Measurements from ENCODE around the gene PRRT1.
"Not testable (repeated sequence)": the region's sequence is repeated elsewhere in the genome, so short reads cannot be mapped to it uniquely, and the experiment has no call there.

Gene PRRT1

DNA sequence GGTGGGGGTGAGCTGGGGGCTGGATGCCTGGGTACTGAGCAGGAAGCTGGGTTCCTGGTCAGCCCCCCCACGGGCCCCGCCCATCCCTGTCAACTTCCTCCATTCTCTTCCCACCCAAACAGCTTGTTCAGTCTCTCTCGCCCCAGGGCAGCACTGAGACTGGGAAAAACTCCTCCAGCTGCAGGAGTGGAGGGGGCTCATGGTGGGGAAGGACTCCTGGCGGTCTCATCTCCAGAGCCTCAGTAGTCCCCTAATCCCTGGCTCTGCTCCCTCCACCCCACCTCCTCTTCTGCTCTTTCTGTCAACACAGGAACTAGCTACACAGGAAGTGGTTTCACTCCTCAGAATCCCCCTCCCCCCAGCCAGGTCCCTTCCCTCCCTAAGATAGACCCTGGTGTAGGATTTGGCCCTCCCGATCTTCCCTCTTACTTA lies 40.9 kb upstream of the PRRT1 start, which contains the start of gene GPSM3:
Gene GPSM3, minus strand, starts transcription at position 36 of the 432 bp plus-strand sequence. CDS start 130 bp downstream, outside the sequence.
- Histone ChIP-seq H3K27me3 (replicated peaks; ENCODE audit: control insufficient read depth, insufficient read depth, low read length) (no peaks in the 10 kb centered on the region), H3K4me1 (ENCODE audit: control insufficient read depth, insufficient read depth, low read length) (peaks cover 32% of the 10 kb centered on the region), H3K9ac (ENCODE audit: low read length) (peak within 1 kb of the TSS; percentile 46), H3K4me3 (ENCODE audit: low read length) (no peak within 1 kb of the TSS), H3K9me3 (ENCODE audit: control insufficient read depth, low read length) (no peaks in the 10 kb centered on the region), H3K36me3 (ENCODE audit: control insufficient read depth, insufficient read depth, low read length, severe bottlenecking) (peaks cover 5% of the 10 kb centered on the region)
- DNase-seq (ENCODE audit: low read depth): no peak

DNA sequence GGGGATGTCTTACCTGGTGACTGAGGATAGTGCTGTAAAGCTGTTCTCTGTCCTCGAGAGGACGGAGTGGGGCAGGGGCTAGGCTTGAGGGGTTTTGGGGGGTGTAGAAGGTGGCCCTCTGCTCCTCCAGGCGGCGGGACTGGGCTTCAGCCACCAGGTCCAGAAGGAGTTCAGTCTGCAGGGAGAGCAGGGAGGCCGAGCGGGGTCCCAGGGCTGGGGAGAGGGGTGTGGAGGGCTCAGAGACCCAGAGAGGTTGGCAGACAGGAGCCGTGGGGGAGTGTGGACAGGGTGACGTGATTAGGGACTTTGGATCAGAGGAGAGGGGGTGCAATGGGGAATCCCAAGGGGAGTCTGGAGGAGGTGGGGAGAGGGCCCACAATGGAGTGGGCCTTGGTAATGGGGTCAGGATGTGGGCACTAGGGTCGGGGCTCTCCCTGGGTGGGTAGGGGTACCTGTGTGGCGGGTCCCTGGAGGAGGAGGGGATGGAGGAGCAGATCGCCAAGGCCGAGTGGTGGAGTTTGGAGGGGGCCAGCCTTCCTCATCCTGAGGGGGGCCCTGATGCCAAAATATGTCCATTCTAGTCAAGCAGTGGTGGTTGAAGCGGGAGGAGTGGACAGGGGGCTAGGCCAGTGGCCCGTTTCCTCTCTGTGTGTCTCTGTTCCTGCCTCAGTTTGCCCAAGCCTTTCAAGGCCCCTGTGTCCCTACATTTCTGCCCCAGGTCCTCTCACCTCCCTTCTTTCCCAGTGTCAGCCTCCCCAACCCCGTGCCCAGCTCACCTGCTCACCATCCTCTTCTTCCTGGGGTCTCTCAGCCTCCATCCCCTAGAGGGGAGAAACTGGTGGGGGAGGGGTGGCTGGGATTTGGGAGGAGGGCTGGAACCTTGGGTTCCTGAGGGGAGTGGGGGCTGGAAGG lies 40.2 kb upstream of the PRRT1 start:
- Histone ChIP-seq H3K4me3 (ENCODE audit: low read length) (no peak overlapping the region), H3K36me3 (ENCODE audit: control insufficient read depth, insufficient read depth, low read length, severe bottlenecking) (peaks cover 12% of the 10 kb centered on the region), H3K27me3 (replicated peaks; ENCODE audit: control insufficient read depth, insufficient read depth, low read length) (no peaks in the 10 kb centered on the region), H3K4me1 (ENCODE audit: control insufficient read depth, insufficient read depth, low read length) (peaks cover 28% of the 10 kb centered on the region), H3K9ac (ENCODE audit: low read length) (no peak overlapping the region), H3K9me3 (ENCODE audit: control insufficient read depth, low read length) (no peaks in the 10 kb centered on the region)
- no peak for DNase-seq (ENCODE audit: low read depth)

GRCh38 chr6:32190911-32191677 lies 39.4 kb upstream of the PRRT1 start:
- peaks cover 22% of the 10 kb centered on the region for H3K4me1 ChIP-seq (ENCODE audit: control insufficient read depth, insufficient read depth, low read length)
- H3K36me3 ChIP-seq (ENCODE audit: control insufficient read depth, insufficient read depth, low read length, severe bottlenecking): peaks cover 21% of the 10 kb centered on the region
- peak overlapping the region; percentile 90 for H3K4me3 ChIP-seq (ENCODE audit: low read length)
- H3K27me3 ChIP-seq (replicated peaks; ENCODE audit: control insufficient read depth, insufficient read depth, low read length): no peaks in the 10 kb centered on the region
- DNase-seq (ENCODE audit: low read depth): no peak
- H3K9ac ChIP-seq (ENCODE audit: low read length): peak overlapping the region; percentile 94
- H3K9me3 ChIP-seq (ENCODE audit: control insufficient read depth, low read length): no peaks in the 10 kb centered on the region

GRCh38 chr6:32190054-32190851 lies 38.5 kb upstream of the PRRT1 start, which contains the start of gene PBX2:
Gene PBX2, minus strand, starts transcription at chr6:32190202. Its CDS starts 287 bp downstream, at chr6:32189915.
- H3K4me1 ChIP-seq (ENCODE audit: control insufficient read depth, insufficient read depth, low read length): peaks cover 25% of the 10 kb centered on the region
- H3K9ac ChIP-seq (ENCODE audit: low read length): peak within 1 kb of the TSS; percentile 97
- H3K9me3 ChIP-seq (ENCODE audit: control insufficient read depth, low read length): no peaks in the 10 kb centered on the region
- H3K4me3 ChIP-seq (ENCODE audit: low read length): peak within 1 kb of the TSS; percentile 94
- peaks cover 22% of the 10 kb centered on the region for H3K36me3 ChIP-seq (ENCODE audit: control insufficient read depth, insufficient read depth, low read length, severe bottlenecking)
- DNase-seq (ENCODE audit: low read depth): peak; percentile 95
- no peaks in the 10 kb centered on the region for H3K27me3 ChIP-seq (replicated peaks; ENCODE audit: control insufficient read depth, insufficient read depth, low read length)

GRCh38 chr6:32189742-32190053 lies 38.0 kb upstream of the PRRT1 start:
- peaks cover 20% of the 10 kb centered on the region for H3K4me1 ChIP-seq (ENCODE audit: control insufficient read depth, insufficient read depth, low read length)
- H3K27me3 ChIP-seq (replicated peaks; ENCODE audit: control insufficient read depth, insufficient read depth, low read length): no peaks in the 10 kb centered on the region
- peak overlapping the region; percentile 97 for H3K9ac ChIP-seq (ENCODE audit: low read length)
- H3K9me3 ChIP-seq (ENCODE audit: control insufficient read depth, low read length): no peaks in the 10 kb centered on the region
- DNase-seq (ENCODE audit: low read depth): no peak
- peaks cover 22% of the 10 kb centered on the region for H3K36me3 ChIP-seq (ENCODE audit: control insufficient read depth, insufficient read depth, low read length, severe bottlenecking)
- H3K4me3 ChIP-seq (ENCODE audit: low read length): peak overlapping the region; percentile 94

- DNase-seq (ENCODE audit: low read depth): peak; percentile 29
Observed at GRCh38 chr6:32189069-32189741, 37.5 kb upstream of the PRRT1 start.

DNA sequence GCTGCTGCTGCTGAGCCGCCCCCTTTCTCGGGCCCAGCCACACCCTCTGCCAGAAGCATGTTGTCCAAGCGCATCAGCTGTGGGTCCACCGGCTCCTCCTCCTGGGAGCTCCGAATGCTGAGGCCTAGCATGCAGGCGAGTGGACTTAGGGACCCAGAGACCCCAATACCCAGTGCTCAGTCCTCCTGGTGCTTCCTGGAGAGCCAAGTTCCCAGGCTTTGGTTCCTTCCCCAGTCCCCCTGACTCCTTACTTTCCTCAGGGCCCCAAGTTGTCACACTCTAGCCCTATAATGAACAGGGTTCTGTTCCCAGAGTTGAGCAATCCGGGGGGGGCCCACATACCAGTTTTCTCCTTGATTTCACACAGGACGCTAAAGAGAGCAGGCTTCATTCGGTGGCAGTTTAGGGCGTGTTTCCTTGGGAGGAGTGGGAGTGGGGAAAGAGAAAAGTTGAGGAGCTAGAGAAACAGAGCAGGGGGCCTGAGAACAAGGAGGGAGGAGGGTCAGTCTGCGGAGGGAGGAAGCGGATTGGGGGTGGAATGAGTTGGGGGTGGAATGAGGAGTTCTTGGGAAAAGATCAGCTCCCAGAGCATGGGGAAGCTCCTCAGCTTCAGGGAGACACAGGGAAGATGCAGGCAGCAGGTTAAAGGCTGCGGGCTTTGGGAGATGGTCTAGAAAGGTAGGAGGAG lies 36.8 kb upstream of the PRRT1 start:
- Histone ChIP-seq H3K4me1 (ENCODE audit: control insufficient read depth, insufficient read depth, low read length) (peaks cover 20% of the 10 kb centered on the region), H3K27me3 (replicated peaks; ENCODE audit: control insufficient read depth, insufficient read depth, low read length) (no peaks in the 10 kb centered on the region), H3K36me3 (ENCODE audit: control insufficient read depth, insufficient read depth, low read length, severe bottlenecking) (peaks cover 22% of the 10 kb centered on the region), H3K9ac (ENCODE audit: low read length) (peak overlapping the region; percentile 97), H3K4me3 (ENCODE audit: low read length) (peak overlapping the region; percentile 94), H3K9me3 (ENCODE audit: control insufficient read depth, low read length) (no peaks in the 10 kb centered on the region)
- peak; percentile 72 for DNase-seq (ENCODE audit: low read depth)

More at GRCh38 chr6:32189069-32189741, 37.5 kb upstream of the PRRT1 start:
- Histone ChIP-seq H3K36me3 (ENCODE audit: control insufficient read depth, insufficient read depth, low read length, severe bottlenecking) (peaks cover 22% of the 10 kb centered on the region), H3K4me1 (ENCODE audit: control insufficient read depth, insufficient read depth, low read length) (peaks cover 19% of the 10 kb centered on the region), H3K27me3 (replicated peaks; ENCODE audit: control insufficient read depth, insufficient read depth, low read length) (no peaks in the 10 kb centered on the region), H3K9ac (ENCODE audit: low read length) (peak overlapping the region; percentile 97), H3K9me3 (ENCODE audit: control insufficient read depth, low read length) (no peaks in the 10 kb centered on the region), H3K4me3 (ENCODE audit: low read length) (peak overlapping the region; percentile 94)

GRCh38 chr6:32187725-32188380 lies 36.1 kb upstream of the PRRT1 start:
- Histone ChIP-seq H3K4me1 (ENCODE audit: control insufficient read depth, insufficient read depth, low read length) (peaks cover 20% of the 10 kb centered on the region), H3K4me3 (ENCODE audit: low read length) (peak overlapping the region; percentile 94), H3K9ac (ENCODE audit: low read length) (peak overlapping the region; percentile 97), H3K36me3 (ENCODE audit: control insufficient read depth, insufficient read depth, low read length, severe bottlenecking) (peaks cover 22% of the 10 kb centered on the region)
- H3K27me3 ChIP-seq (replicated peaks; ENCODE audit: control insufficient read depth, insufficient read depth, low read length); DNase-seq (ENCODE audit: low read depth); H3K9me3 ChIP-seq (ENCODE audit: control insufficient read depth, low read length): not testable (repeated sequence)

GRCh38 chr6:32187009-32187709 lies 35.4 kb upstream of the PRRT1 start:
- no peak for DNase-seq (ENCODE audit: low read depth)
- Histone ChIP-seq H3K4me1 (ENCODE audit: control insufficient read depth, insufficient read depth, low read length) (peaks cover 20% of the 10 kb centered on the region), H3K9me3 (ENCODE audit: control insufficient read depth, low read length) (no peaks in the 10 kb centered on the region), H3K4me3 (ENCODE audit: low read length) (no peak overlapping the region), H3K36me3 (ENCODE audit: control insufficient read depth, insufficient read depth, low read length, severe bottlenecking) (peaks cover 27% of the 10 kb centered on the region), H3K9ac (ENCODE audit: low read length) (peak overlapping the region; percentile 97), H3K27me3 (replicated peaks; ENCODE audit: control insufficient read depth, insufficient read depth, low read length) (no peaks in the 10 kb centered on the region)

Data from adipocyte (in vitro differentiated cells).